Brain pericyte (primary cell): Measurements from ENCODE around the gene SLC7A8.

Experiments
- DNase-seq: peaks from one replicate; pipeline ENCODE4 v3.0.0-alpha.2; 2012; ENCODE audit warnings: low read depth, low spot score

SLC7A8 gene

DNA sequence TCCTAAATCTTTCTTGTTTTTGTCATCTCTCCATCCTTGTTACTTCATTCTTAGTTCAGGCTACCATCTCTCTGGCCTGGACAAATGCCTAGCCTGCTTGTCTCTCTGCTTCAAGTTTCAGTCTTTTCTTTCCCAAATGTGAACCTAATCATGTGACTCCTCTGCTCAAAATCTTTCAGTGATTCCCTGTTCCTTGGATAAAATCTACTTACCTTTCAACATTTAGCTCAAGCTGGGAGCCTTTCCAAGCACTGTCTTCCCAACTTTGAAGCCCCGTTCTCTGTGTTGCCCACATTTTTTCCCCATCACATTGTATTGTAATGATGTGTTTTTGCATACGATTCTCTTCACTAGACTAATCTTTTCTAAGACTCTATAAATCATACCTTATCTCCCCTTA, 24.7 kb downstream of the SLC7A8 start:
- DNase-seq = no peak

DNA sequence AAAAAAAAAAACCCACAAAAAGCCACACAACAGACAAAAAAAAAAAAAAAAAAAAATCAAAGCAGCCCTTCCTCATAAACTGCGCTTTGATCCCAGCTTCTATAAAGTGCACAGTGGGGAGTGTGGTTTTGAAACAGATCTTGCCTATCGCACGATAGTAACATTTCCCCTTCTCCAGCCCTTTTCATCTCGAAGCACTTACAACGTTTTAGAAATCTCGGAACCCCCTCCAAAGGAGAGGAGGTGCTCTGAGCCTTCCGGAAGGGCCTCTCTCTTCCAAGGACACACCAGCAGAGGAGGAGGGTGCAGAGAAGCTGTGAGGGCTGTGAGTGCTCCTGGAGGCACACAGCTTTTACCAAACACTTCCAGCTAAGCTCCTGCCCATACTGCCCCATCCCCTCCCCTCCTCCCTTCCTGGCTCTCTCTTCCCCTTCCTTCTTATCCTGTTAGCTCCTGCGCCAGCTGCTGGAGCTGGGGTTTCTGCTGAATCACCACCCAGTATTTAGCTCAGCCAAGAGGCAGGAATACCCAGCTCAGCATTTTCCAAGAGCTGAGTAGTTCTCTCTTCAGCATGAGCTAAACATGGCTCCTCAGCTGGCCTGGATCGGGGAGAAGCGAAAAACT, 28.4 kb downstream of the SLC7A8 start:
- DNase-seq = peak; percentile 53

DNA sequence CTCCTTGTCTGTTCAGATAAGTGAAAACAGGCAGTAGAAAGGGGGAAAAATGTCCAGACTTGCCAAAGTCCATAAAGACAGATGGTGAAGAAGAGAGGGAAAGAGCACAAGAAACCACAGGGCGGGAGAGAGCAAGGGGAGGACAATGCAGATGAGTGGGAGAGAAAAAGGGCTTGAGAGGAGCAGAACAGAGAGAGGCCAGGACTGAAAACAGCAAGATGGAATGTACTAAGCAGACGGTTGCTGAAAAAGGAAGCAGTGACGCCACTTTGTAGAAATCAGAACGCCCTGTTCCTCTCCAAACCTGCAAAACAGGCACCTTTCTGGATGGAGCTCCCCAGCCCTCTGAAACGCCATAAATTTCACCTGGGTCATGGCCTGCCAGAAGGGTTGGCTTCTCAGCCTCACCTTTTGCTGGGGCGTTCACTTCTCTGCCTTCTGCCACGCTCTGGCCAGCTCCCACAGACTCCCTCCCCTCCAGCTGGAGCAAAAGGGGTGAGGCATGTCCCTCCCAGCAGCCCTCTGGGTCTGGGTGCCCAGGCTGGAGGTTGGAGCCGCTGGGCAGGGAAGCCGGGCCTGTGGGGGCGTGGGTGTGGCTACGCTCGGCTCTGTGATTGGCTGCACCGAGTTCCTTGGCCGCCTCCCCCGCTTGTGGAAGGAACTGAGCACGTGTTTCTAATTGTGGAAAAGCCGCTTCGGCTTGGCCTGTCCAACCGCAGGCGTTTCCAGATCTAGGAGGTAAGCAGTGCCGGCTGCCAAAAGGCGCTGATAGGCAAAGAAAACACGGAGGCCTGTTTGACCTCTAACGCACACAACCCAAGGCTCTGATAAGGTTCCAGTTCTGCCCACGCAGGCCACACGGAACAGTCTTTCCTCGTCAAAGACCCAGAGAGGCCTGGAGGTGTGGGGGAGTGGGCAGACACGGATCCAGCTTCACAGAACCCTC, 29.3 kb downstream of the SLC7A8 start:
- DNase-seq = no peak

DNA sequence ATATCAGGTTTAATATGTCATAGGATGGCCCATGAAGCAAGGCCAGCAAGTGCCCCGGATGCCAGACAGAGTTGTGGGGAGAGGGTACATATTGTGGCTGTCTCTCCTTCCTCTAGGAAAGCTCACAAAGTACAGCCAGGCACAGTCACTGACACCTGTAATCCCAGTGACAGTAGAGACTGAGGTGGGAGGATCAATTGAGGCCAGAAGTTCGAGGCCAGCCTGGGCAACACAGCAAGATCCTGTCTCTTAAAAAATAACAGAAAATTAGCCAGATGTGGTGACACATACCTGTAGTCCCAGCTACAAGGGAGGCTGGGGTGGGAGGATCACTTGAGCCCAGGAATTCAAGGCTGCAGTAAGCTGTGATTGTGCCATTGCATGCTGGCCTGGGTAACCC, 32.1 kb downstream of the SLC7A8 start:
- no peak for DNase-seq

DNA sequence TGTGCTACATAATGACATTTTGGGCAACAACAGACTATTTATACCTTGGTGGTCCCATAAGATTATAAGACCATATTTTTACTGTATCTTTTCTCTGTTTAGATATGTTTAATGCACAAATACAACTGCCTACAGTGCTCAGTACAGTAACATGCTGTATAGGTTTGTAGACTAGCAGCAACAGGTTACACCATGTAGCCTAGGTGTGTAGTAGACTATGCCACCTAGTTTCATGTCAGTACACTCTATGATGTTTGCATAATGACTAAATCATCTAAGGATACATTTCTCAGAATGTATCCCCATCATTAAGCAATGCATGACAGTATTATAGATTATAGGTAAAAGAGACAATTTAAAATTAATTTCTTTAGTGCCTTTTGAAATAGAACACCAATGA, 33.7 kb downstream of the SLC7A8 start:
- no peak for DNase-seq

DNA sequence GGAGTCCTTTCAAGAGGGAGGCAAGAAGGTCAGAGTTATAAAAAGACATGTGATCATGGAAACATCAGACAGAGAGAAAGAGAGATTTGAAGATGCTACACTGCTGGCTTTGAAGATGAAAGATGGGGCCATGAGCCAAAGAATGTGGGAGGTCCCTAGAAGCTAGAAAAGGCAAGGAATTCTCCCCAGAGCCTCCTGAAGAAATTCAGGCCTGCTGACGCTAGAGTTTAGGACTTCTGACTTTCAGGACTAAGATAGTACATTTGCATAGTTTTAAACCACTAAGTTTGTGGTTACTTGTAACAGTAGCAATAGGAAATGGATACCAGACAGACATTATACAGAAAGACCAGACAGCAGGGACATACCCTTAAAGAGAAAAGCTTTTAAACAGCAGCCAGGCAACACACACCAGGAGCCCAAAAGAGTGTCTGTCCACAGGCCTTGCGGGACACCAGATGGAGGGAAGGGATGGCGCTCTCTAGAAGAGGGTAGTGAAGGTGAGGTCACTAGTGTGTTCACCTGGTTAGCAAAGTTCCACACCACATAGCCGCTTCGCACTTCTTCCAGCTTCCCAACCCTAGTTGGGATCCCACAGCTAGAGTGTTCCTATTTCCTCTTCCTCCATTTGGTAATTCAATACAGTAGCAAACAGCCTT, 34.7 kb downstream of the SLC7A8 start:
- DNase-seq = no peak

DNA sequence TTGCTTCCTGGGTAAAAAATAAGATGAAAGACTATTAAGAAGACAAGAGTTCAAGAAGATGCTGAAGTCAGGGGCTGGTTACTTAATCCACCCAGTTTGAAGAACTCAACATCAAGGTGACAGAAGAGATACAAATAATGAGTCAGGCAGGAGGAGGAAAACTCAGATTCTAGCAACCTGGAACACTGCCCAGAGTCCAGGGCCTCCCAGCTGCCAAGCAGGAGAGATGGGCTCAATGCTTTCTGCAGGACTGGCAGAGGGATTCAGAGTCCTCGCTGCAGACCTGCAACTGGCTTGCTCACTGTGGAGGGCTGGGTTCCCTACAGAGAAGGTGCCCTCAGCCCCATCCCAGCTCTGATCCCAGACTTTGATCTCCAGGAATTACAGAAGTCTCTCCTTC, 35.8 kb downstream of the SLC7A8 start:
- DNase-seq = no peak

DNA sequence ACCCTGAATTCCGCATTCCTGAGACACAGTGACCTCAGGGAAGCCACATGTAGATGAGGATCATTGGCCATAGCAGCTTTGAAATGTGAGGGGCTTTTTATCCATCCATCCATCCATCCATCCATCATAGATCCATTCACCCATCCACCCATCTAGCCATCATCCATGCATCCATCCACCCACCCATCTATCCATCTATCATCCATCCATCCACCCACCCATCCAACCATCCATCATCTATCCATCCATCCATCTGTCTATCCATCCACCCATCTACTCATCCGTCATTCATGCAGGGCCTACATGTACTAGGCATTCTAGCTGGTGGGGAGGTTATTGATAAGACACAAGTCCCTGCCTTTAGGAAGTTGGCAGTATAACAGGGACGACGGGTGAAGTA, 36.5 kb downstream of the SLC7A8 start:
- no peak for DNase-seq

DNA sequence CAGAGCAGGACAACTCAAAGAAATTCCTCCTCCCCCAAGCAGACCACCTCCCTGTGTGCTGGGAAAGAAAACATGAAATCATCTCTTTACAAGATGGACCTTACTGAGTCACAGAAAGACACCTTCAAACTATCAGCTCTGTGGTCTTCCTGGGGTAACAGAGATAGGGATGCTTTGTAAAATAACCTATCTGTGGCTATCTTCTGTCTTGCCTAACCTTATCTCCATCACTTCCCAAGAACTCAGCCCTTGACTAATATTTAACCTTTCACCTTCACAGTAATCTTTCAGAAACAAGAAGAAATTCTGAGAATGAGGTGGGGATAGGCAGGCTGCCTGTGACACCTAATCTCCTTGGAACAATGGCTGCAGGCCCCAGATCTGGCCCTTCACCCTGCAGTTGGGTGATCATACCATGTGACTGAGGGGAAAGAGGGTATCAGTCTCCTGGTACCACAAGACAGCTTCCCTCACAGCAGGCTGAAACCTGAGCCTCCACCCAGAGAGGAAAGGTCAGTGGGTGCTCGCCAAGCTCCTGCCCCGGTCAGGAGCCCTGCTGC, 37.0 kb downstream of the SLC7A8 start:
- DNase-seq = no peak

DNA sequence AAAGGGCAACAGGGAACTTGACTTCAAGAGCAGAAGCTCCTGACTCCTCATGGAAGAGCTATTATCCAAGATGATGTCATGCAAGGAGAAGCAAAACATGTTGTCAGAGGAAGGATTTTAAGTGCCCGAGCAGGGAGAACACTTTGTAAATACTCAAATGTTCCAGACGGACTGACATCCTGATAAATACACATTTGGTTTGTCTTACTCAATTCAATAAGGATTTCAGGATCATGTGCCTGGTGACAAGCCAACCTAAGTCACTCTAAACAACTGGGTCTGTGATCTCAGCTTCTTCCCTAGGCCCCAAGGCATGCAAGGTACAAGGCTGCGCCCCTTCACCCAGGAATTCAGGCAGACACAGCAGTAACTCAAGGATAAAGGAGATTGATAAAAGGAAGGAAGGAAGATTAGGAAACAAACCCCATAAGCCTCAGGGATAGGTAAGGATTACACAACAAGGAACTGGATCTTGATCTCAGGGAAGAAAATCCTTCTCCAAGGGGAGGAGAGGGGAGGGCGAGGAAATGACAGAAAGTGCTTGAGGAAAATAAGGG, 37.6 kb downstream of the SLC7A8 start:
- DNase-seq = no peak

DNA sequence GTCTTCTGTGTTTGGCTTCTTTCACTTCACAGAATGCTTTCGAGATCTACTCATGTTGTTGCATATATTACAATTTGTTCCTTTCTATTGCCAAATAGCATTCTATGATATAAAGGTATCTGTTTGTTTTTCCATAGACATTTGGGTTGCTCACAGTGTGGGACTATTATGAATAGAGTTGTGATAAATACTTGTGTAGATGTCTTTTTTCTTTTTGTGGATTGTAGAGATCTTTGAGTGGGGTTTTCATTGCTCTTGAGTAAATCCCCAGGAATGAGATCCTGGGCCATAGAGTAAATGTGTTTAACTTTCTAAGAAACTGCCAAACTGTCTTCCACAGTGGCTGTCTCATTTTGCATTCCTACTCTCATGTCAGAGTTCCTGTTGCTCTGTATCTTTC, 39.5 kb downstream of the SLC7A8 start:
- no peak for DNase-seq

DNA sequence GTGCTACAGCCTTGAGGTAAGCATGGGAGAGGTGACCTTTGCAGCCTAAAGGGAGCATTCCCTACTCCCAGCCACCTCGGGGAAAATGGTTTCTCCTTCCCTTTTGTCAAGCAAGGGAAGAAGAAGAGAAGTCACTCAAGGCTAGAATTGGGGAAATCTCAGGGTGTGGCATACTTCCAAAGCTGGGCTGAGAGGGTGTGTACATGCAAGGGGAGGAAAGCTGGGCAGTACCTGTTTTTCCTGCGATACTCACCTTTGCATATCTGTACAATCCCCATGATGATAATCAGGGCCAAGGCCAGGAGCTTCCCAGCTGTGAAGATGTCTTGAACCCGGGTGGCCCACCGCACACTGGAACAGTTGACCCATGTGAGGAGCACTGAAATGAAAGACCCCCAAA, 40.6 kb downstream of the SLC7A8 start:
- DNase-seq = no peak

DNA sequence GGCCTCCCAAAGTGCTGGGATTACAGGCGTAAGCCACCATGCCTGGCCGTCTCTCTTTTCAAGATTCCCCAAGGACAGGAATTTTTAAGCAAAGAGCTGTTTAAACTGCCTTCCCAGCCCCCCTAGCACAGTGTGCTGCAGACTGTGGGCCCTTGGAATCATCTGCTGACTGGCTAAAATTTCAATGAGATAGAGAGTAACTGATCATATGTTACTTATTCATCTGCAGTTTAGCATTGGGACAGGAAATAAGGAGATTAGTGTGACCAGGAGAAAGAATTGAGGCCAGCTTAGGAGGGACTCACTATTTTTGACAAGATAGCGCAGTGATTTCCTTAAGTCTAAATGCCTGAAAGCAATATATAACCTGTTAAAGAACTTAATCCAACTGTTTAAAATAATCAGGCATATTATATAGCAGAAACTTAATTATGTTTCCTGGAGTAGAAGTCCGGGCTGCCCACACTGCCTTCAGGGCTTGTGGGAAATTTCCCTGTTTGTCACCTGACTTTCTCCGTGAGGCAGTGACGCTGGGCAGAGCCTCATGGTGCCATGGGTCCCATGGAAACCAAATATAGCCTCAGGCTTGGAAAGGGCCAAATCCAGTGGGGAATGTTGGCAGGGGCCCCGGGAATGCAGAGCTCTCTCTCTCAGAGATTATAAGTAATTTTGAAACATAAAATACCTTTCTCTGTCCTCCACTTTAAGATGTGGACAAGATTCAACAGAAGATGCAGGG, 41.6 kb downstream of the SLC7A8 start:
- no peak for DNase-seq

DNA sequence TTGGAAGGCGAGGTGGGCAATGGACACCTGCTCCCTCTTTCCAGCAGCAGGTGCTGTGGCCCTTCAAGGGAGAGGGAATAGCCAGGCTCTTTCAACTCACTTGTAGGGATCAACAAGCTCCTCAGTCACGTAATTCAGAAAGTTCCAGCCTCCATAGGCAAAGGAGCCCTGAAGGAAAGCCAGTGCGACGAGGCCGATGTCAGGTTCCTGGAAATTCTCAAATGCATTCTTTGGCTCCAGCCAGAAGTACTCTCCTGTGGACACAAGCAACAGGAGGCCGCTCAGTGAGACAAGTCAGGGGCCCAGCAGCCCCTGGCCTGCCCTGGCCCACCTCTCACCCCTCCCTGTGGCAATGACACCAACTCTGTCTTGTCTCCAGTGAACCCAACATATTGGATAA, 43.1 kb downstream of the SLC7A8 start:
- DNase-seq = no peak

DNA sequence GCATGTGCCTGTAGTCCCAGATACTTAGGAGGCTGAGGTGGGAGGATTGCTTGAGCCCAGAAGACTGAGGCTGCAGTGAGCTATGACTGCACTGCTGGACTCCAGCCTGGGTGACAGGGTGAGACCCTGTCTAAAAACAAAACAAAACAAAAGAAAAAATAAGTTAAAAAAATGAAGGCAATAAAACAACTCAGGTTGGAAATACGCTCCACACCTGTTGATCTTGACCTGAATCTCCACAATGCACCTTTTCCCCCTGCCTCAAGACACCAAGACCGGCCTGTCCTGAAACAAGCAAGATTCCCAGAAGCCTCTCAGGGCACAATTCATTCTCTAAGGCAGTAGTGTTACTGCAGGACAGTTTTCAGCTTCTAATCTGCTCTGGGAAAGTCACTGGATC, 43.6 kb downstream of the SLC7A8 start:
- no peak for DNase-seq

DNA sequence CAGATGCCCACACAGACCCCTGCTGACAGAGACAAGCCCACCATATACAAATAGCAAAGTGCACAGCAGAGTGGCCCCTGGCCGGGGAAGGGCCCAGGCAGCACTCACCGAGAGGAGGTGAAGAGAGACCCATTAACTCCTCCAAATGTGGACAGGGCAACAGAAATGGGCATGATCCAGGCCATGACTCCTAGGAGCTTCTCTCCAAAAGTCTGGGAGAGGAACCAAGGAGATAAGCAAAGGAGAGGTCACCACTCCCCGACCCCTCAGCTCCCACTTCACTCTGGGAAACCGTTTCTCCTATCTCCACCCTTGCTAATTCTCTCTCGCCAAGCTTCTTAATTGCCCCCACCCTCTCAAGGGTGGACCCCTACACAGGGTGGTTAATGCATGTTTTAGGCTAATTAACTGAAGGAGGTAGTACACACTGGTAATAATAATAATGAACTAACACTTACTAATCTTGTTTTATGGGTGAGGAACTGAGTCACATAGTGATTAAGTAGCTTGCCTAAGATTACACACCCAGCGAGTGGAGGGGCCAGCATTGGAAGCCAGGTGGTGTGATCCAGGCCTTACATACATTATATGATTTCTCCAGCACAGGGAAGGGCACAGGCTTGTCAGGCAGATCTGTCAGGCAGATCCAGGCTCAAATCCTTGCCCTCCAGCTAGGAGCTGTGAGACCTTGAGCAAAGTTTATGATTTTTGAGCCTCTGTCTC, 45.5 kb downstream of the SLC7A8 start:
- no peak for DNase-seq

DNA sequence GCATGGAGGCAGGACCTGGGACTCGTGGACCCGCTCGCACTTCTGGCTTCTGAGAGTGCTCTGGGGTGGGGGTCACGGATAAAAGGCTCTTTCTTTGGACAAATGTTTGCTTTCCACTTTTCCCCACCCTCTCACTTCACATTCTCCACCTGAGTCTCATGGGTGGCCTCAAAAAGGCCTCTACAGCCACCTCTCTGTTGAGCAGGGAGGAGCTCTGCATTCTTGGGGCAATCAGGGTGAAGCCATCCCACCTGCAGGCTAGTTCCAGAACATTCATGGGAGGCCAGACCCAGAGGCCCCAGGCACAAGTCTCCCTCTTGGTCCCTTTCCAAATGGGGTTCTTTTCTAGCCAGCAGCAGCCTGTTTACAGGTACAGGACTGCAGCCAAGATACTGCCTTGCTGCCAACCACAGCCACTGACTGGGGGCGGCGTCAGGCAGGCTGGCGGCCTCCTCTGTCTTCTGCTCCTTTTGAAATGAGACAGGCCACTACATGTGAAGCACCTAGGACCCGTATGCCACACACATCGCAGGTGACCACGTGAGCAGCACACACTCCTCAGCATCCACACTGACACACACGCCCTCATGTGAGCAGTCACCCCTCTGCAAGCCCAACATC, 46.2 kb downstream of the SLC7A8 start:
- no peak for DNase-seq

DNA sequence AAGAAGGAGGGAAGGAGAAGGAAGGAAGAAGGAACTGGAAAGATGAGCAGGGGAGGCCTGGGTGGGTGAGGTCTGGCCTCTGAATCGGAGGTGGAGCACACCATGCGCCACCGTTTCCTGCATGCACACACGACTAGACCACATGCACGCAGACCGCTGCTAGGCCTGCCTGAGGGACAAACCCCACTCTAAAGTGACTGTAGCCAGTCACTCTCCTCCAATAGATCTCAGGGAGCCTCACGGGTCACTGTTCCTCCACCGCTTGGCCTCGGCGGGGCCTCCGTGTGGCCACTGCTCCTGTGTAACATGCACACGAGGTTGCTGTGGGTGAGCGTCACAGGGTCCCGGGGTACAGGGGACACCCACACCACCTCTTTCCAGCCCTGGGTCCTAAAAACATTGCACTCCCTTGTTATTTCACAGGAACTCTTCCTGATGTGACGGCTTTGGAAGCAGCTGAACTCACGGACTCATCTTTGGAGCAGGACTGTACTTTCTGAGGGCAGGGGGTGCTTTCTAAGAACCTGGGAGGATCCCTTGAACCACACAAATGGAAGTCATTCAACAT, 46.8 kb downstream of the SLC7A8 start:
- DNase-seq = no peak

DNA sequence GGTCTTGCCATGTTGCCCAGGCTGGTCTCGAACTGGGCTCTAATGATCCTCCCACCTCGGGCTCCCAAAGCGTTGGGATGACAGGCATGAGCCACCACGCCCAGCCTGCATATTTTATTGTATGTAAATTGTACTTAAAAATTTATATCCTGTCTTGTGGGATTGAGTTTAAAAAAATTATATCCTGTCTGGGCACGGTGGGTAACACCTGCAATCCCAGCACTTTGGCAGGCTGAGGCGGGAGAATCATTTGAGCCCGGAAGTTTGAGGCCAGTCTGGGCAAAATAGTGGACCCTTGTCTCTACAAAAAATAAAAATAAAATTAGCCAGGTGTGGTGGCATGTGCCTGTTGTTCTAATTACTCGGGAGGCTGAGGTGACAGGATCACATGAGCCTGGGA, 50.5 kb downstream of the SLC7A8 start:
- DNase-seq = no peak

DNA sequence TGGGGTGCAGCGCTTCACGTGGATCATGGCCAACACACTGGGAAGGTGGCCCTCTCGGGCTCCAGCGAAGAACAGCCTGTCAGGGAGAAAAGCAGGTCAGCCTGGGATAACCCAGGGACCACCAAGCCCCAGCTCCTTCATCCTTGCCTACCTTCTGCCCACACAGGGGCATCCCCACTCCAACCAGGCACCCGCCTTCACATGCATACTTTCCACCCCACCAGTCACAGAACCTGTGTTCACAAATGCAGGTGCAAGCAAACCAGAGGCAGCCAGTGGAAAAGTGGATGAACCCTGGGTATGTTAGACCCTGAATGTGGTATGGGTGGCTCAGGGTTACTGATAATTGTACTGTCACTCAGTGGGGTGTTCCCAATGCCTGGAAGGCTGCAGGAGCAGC, 52.0 kb downstream of the SLC7A8 start:
- DNase-seq = no peak
